ENCODE results near the gene PCSK1. TPM values are rescaled to one million over a fixed set of nuclear protein-coding genes. Genes with fewer than 3 reads are reported as not detected.

PCSK1 gene
- total RNA-seq, 1 experiment from 2014 or later: 4.5 TPM

DNA sequence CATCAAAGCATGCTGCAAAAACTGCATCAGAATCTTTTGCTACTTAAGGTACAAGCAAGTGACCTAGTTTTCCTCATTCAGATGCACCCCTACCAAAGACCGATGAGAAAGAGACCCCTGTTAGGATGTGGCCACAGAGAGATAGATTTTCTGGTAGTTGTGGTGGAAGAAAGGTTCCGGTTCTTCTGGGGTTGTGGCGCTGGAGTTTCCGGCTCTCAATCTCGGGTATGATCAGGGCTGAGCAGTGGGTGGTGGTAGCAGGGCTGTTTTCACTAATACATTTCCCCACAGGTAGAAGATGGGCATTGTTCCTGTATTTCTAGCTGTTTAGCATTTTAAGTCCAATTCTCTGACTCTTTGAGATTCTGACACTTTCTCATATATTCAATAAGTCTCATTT lies 58.4 kb downstream of the PCSK1 start:
- Mint-ChIP-seq H3K9me3 (peaks cover 2% of the 10 kb centered on the region), H3K4me3 (no peak overlapping the region), H3K36me3 (no peaks in the 10 kb centered on the region), H3K27ac (no peak overlapping the region), H3K27me3 (ENCODE audit: low read depth) (no peaks in the 10 kb centered on the region), H3K4me1 (no peaks in the 10 kb centered on the region)
- ChIA-PET CTCF (no interaction called here), POLR2A (no interaction called here)
- TF ChIP-seq, protein P1, sequence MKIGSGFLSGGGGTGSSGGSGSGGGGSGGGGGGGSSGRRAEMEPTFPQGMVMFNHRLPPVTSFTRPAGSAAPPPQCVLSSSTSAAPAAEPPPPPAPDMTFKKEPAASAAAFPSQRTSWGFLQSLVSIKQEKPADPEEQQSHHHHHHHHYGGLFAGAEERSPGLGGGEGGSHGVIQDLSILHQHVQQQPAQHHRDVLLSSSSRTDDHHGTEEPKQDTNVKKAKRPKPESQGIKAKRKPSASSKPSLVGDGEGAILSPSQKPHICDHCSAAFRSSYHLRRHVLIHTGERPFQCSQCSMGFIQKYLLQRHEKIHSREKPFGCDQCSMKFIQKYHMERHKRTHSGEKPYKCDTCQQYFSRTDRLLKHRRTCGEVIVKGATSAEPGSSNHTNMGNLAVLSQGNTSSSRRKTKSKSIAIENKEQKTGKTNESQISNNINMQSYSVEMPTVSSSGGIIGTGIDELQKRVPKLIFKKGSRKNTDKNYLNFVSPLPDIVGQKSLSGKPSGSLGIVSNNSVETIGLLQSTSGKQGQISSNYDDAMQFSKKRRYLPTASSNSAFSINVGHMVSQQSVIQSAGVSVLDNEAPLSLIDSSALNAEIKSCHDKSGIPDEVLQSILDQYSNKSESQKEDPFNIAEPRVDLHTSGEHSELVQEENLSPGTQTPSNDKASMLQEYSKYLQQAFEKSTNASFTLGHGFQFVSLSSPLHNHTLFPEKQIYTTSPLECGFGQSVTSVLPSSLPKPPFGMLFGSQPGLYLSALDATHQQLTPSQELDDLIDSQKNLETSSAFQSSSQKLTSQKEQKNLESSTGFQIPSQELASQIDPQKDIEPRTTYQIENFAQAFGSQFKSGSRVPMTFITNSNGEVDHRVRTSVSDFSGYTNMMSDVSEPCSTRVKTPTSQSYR (CRISPR knock-in tag; IDR thresholded peaks at IDR 0.05): no peak
- TF ChIP-seq, protein P2, sequence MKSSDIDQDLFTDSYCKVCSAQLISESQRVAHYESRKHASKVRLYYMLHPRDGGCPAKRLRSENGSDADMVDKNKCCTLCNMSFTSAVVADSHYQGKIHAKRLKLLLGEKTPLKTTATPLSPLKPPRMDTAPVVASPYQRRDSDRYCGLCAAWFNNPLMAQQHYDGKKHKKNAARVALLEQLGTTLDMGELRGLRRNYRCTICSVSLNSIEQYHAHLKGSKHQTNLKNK (CRISPR knock-in tag; IDR thresholded peaks at IDR 0.05): no peak
- TF ChIP-seq, protein P3, sequence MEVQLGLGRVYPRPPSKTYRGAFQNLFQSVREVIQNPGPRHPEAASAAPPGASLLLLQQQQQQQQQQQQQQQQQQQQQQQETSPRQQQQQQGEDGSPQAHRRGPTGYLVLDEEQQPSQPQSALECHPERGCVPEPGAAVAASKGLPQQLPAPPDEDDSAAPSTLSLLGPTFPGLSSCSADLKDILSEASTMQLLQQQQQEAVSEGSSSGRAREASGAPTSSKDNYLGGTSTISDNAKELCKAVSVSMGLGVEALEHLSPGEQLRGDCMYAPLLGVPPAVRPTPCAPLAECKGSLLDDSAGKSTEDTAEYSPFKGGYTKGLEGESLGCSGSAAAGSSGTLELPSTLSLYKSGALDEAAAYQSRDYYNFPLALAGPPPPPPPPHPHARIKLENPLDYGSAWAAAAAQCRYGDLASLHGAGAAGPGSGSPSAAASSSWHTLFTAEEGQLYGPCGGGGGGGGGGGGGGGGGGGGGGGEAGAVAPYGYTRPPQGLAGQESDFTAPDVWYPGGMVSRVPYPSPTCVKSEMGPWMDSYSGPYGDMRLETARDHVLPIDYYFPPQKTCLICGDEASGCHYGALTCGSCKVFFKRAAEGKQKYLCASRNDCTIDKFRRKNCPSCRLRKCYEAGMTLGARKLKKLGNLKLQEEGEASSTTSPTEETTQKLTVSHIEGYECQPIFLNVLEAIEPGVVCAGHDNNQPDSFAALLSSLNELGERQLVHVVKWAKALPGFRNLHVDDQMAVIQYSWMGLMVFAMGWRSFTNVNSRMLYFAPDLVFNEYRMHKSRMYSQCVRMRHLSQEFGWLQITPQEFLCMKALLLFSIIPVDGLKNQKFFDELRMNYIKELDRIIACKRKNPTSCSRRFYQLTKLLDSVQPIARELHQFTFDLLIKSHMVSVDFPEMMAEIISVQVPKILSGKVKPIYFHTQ (CRISPR knock-in tag; IDR thresholded peaks at IDR 0.05): no peak
- TF ChIP-seq ELF4 (CRISPR knock-in tag; IDR thresholded peaks at IDR 0.05; ENCODE audit: low read depth) (no peak), RORB (CRISPR knock-in tag; IDR thresholded peaks at IDR 0.05) (no peak), ZNF671 (CRISPR knock-in tag; IDR thresholded peaks at IDR 0.05) (no peak), ZNF396 (CRISPR knock-in tag; IDR thresholded peaks at IDR 0.05; ENCODE audit: borderline replicate concordance) (no peak), ZNF219 (CRISPR knock-in tag; IDR thresholded peaks at IDR 0.05; ENCODE audit: borderline replicate concordance) (no peak), FOXK1 (CRISPR knock-in tag; IDR thresholded peaks at IDR 0.05) (no peak), ZNF317 (CRISPR knock-in tag; IDR thresholded peaks at IDR 0.05; ENCODE audit: borderline replicate concordance, low read depth) (no peak), ZBTB21 (CRISPR knock-in tag; IDR thresholded peaks at IDR 0.05; ENCODE audit: borderline replicate concordance) (no peak), TEAD4 (CRISPR knock-in tag; IDR thresholded peaks at IDR 0.05) (no peak), SMAD4 (CRISPR knock-in tag; IDR thresholded peaks at IDR 0.05) (no peak)
- TF ChIP-seq, protein P4, sequence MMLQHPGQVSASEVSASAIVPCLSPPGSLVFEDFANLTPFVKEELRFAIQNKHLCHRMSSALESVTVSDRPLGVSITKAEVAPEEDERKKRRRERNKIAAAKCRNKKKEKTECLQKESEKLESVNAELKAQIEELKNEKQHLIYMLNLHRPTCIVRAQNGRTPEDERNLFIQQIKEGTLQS (CRISPR knock-in tag; conservative IDR thresholded peaks at IDR 0.05): no peak
- TF ChIP-seq, protein P5, sequence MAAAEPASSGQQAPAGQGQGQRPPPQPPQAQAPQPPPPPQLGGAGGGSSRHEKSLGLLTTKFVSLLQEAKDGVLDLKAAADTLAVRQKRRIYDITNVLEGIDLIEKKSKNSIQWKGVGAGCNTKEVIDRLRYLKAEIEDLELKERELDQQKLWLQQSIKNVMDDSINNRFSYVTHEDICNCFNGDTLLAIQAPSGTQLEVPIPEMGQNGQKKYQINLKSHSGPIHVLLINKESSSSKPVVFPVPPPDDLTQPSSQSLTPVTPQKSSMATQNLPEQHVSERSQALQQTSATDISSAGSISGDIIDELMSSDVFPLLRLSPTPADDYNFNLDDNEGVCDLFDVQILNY (CRISPR knock-in tag; IDR thresholded peaks at IDR 0.05): no peak
- TF ChIP-seq, protein P6, sequence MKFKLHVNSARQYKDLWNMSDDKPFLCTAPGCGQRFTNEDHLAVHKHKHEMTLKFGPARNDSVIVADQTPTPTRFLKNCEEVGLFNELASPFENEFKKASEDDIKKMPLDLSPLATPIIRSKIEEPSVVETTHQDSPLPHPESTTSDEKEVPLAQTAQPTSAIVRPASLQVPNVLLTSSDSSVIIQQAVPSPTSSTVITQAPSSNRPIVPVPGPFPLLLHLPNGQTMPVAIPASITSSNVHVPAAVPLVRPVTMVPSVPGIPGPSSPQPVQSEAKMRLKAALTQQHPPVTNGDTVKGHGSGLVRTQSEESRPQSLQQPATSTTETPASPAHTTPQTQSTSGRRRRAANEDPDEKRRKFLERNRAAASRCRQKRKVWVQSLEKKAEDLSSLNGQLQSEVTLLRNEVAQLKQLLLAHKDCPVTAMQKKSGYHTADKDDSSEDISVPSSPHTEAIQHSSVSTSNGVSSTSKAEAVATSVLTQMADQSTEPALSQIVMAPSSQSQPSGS (CRISPR knock-in tag; IDR thresholded peaks at IDR 0.05; ENCODE audit: borderline replicate concordance, low read depth): no peak
- TF ChIP-seq, protein P7, sequence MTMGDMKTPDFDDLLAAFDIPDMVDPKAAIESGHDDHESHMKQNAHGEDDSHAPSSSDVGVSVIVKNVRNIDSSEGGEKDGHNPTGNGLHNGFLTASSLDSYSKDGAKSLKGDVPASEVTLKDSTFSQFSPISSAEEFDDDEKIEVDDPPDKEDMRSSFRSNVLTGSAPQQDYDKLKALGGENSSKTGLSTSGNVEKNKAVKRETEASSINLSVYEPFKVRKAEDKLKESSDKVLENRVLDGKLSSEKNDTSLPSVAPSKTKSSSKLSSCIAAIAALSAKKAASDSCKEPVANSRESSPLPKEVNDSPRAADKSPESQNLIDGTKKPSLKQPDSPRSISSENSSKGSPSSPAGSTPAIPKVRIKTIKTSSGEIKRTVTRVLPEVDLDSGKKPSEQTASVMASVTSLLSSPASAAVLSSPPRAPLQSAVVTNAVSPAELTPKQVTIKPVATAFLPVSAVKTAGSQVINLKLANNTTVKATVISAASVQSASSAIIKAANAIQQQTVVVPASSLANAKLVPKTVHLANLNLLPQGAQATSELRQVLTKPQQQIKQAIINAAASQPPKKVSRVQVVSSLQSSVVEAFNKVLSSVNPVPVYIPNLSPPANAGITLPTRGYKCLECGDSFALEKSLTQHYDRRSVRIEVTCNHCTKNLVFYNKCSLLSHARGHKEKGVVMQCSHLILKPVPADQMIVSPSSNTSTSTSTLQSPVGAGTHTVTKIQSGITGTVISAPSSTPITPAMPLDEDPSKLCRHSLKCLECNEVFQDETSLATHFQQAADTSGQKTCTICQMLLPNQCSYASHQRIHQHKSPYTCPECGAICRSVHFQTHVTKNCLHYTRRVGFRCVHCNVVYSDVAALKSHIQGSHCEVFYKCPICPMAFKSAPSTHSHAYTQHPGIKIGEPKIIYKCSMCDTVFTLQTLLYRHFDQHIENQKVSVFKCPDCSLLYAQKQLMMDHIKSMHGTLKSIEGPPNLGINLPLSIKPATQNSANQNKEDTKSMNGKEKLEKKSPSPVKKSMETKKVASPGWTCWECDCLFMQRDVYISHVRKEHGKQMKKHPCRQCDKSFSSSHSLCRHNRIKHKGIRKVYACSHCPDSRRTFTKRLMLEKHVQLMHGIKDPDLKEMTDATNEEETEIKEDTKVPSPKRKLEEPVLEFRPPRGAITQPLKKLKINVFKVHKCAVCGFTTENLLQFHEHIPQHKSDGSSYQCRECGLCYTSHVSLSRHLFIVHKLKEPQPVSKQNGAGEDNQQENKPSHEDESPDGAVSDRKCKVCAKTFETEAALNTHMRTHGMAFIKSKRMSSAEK (CRISPR knock-in tag; IDR thresholded peaks at IDR 0.05; ENCODE audit: borderline replicate concordance): no peak
- TF ChIP-seq, protein P8, sequence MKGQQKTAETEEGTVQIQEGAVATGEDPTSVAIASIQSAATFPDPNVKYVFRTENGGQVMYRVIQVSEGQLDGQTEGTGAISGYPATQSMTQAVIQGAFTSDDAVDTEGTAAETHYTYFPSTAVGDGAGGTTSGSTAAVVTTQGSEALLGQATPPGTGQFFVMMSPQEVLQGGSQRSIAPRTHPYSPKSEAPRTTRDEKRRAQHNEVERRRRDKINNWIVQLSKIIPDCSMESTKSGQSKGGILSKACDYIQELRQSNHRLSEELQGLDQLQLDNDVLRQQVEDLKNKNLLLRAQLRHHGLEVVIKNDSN (CRISPR knock-in tag; IDR thresholded peaks at IDR 0.05): no peak
- ATAC-seq (no peak), DNase-seq (ENCODE audit: low spot score) (no peak)

Measured in WTC11 (cell line).